HG02571 (cell line): Measurements from ENCODE around the gene TADA1.
"Not testable (repeated sequence)": the region's sequence is repeated elsewhere in the genome, so short reads cannot be mapped to it uniquely, and the experiment has no call there.

Source experiments
- ATAC-seq: cut with Tn5 transposase; IDR thresholded peaks from one replicate; pipeline ENCODE4 v1.9.1; 2021; ENCODE audit warnings: mild to moderate bottlenecking, moderate library complexity; ENCODE audit not compliant: unreplicated experiment

TADA1 gene

GRCh38 chr1:166848193-166848592, 27.9 kb downstream of the TADA1 start:
- no peak for ATAC-seq

- ATAC-seq: no peak
Measured at GRCh38 chr1:166844791-166845190, 31.3 kb downstream of the TADA1 start.

GRCh38 chr1:166843769-166844596, 32.1 kb downstream of the TADA1 start:
- ATAC-seq: no peak

- ATAC-seq: no peak
Measured at GRCh38 chr1:166843322-166843721, 32.7 kb downstream of the TADA1 start.

GRCh38 chr1:166840309-166841274, 35.5 kb downstream of the TADA1 start:
- no peak for ATAC-seq

- peak; percentile 30 for ATAC-seq
Measured at GRCh38 chr1:166839600-166840308, 36.3 kb downstream of the TADA1 start.

- peak; percentile 97 for ATAC-seq
Measured at GRCh38 chr1:166838766-166839599, 37.1 kb downstream of the TADA1 start, which contains the start of gene POGK. Gene POGK, plus strand, starts transcription at chr1:166839475. Its CDS starts 1,482 bp downstream, at chr1:166840957.

GRCh38 chr1:166836733-166837132, 39.3 kb downstream of the TADA1 start:
- ATAC-seq: no peak

- ATAC-seq: not testable (repeated sequence)
Measured at GRCh38 chr1:166829762-166830161, 46.3 kb downstream of the TADA1 start.

- no peak for ATAC-seq
Measured at GRCh38 chr1:166827426-166827825, 48.6 kb downstream of the TADA1 start.

- ATAC-seq: no peak
Measured at GRCh38 chr1:166822385-166822784, 53.7 kb downstream of the TADA1 start.

- no peak for ATAC-seq
Measured at GRCh38 chr1:166819974-166820373, 56.1 kb downstream of the TADA1 start.

- no peak for ATAC-seq
Measured at GRCh38 chr1:166814611-166815010, 61.5 kb downstream of the TADA1 start.

- ATAC-seq: no peak
Measured at GRCh38 chr1:166813508-166814223, 62.4 kb downstream of the TADA1 start.

GRCh38 chr1:166811691-166812090, 64.4 kb downstream of the TADA1 start:
- no peak for ATAC-seq

GRCh38 chr1:166808952-166809351, 67.1 kb downstream of the TADA1 start:
- no peak for ATAC-seq
